B cell (primary cell): ENCODE data around the gene MYH11.
"Not testable (repeated sequence)": the region's sequence is repeated elsewhere in the genome, so short reads cannot be mapped to it uniquely, and the experiment has no call there.

Experiments
- EZH2 ChIP-seq: IDR thresholded peaks from 2 replicates; pipeline ENCODE4 v1.6.1; 2012; ENCODE audit warnings: borderline replicate concordance, low read depth, mild to moderate bottlenecking, moderate library complexity, low read length; ENCODE audit not compliant: insufficient read depth, poor library complexity, severe bottlenecking
- TF ChIP-seq, protein P1 (sequence below): fragments of 200-600 bp; IDR thresholded peaks from one replicate; pipeline ENCODE4 v1.8.0; 2022; ENCODE audit warnings: antibody characterized with exemption, mild to moderate bottlenecking

DNA sequence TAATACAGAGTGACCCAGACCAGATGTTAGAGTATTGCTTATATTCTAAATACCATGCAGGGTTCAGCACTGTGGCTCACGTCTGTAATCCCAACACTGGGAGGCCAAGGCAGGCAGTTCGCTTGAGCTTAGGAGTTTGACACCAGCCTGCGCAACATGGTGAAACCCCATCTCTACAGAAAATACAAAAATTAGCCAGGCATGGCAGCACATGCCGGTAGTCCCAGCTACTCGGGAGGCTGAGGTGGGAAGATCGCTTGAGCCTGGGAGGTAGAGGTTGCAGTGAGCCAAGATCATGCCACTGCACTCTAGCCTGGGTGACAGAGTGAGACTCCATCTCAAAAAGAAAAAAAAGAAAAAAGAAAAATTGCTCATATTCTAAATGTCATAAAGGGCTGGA is 6.3 kb downstream of the MYH11 start:
- TF ChIP-seq, protein P1, sequence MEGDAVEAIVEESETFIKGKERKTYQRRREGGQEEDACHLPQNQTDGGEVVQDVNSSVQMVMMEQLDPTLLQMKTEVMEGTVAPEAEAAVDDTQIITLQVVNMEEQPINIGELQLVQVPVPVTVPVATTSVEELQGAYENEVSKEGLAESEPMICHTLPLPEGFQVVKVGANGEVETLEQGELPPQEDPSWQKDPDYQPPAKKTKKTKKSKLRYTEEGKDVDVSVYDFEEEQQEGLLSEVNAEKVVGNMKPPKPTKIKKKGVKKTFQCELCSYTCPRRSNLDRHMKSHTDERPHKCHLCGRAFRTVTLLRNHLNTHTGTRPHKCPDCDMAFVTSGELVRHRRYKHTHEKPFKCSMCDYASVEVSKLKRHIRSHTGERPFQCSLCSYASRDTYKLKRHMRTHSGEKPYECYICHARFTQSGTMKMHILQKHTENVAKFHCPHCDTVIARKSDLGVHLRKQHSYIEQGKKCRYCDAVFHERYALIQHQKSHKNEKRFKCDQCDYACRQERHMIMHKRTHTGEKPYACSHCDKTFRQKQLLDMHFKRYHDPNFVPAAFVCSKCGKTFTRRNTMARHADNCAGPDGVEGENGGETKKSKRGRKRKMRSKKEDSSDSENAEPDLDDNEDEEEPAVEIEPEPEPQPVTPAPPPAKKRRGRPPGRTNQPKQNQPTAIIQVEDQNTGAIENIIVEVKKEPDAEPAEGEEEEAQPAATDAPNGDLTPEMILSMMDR: not testable (repeated sequence)
- not testable (repeated sequence) for TF ChIP-seq EZH2
